ENCODE measurements around the gene RIMKLB. TPM values are rescaled to one million over a fixed set of nuclear protein-coding genes. Genes with fewer than 3 reads are reported as not detected.

Gene RIMKLB
- total and polyA plus RNA-seq, 10 of the 15 experiments (the other 5 are each of a cell fraction or from before 2014, with no cell fraction given), result 0.15 to 0.83 (median 0.46) TPM

- Histone ChIP-seq H3K27me3 (replicated peaks in 1 of 2; ENCODE audit: control insufficient read depth in 2 of 2, insufficient read depth in 2 of 2, low read length in 1 of 2) (no peaks in the 10 kb centered on the region), H3K4me2 (ENCODE audit: control insufficient read depth, insufficient read depth) (no peak overlapping the region), H3K4me3 (no peak overlapping the region), H4K20me1 (ENCODE audit: control insufficient read depth, insufficient read depth) (no peaks in the 10 kb centered on the region), H3K27ac (ENCODE audit: control insufficient read depth, insufficient read depth) (no peak overlapping the region), H3K36me3 (ENCODE audit: control insufficient read depth in 2 of 2, insufficient read depth in 2 of 2, low read length in 1 of 2) (no peaks in the 10 kb centered on the region), H2AFZ (ENCODE audit: control insufficient read depth, low read depth, low read length) (no peak overlapping the region), H3K4me1 (ENCODE audit: control insufficient read depth, insufficient read depth, low read length) (no peaks in the 10 kb centered on the region), H3K9ac (ENCODE audit: control insufficient read depth, insufficient read depth, low read length) (no peak overlapping the region), H3K79me2 (ENCODE audit: control insufficient read depth, insufficient read depth, low read length) (no peaks in the 10 kb centered on the region), H3K9me3 (replicated peaks; ENCODE audit: control insufficient read depth, insufficient read depth, low read length) (no peaks in the 10 kb centered on the region)
- in situ Hi-C loops (cut with MboI) (no loop called here), intact Hi-C loops (cut with micrococcal nuclease; ENCODE audit: unreplicated experiment) (no loop called here)
- ChIA-PET SMC1A (ENCODE audit: uncharacterized antibody, unreplicated experiment) (no interaction called here), RAD21 (ENCODE audit: unreplicated experiment) (no interaction called here), CTCF (no interaction called here), POLR2A (no interaction called here)
- FAIRE-seq (no peak), ATAC-seq (no peak), DNase-seq (ENCODE audit: low read depth, low spot score) (no peak)
- TF ChIP-seq NBN (IDR thresholded peaks at IDR 0.05), result no peak
- TF ChIP-seq WRNIP1 (IDR thresholded peaks at IDR 0.05; ENCODE audit: borderline replicate concordance, low read depth, low read length), result no peak
- TF ChIP-seq HSF1 (IDR thresholded peaks at IDR 0.05; ENCODE audit: low read depth, low read length), result no peak
- TF ChIP-seq ELK1 (IDR thresholded peaks at IDR 0.05; ENCODE audit: low read depth, low read length), result no peak
- TF ChIP-seq NR2C1 (IDR thresholded peaks at IDR 0.05), result no peak
- no peak for TF ChIP-seq ZNF24 (IDR thresholded peaks at IDR 0.05)
- TF ChIP-seq IKZF1 (conservative IDR thresholded peaks at IDR 0.05), result no peak
- no peak for TF ChIP-seq EP300 (IDR thresholded peaks at IDR 0.05; ENCODE audit: borderline replicate concordance in 1 of 2, control insufficient read depth in 1 of 2, low read depth in 2 of 2, low read length in 2 of 2)
- TF ChIP-seq CBX3 (IDR thresholded peaks at IDR 0.05; ENCODE audit: borderline replicate concordance, low read depth), result no peak
- no peak for TF ChIP-seq HDAC6 (IDR thresholded peaks at IDR 0.05; ENCODE audit: unreplicated experiment)
- no peak for TF ChIP-seq MYB (IDR thresholded peaks at IDR 0.05; ENCODE audit: borderline replicate concordance, low read depth, low read length)
- TF ChIP-seq BCLAF1 (IDR thresholded peaks at IDR 0.05), result no peak
- TF ChIP-seq HCFC1 (IDR thresholded peaks at IDR 0.05; ENCODE audit: low read length), result no peak
- no peak for TF ChIP-seq POLR2AphosphoS2 (IDR thresholded peaks at IDR 0.05; ENCODE audit: low read depth, low read length)
- no TSS peak for BruUV-seq (replicated peaks)
- 75% methylated on average over 2 of the region's 2 CpGs for WGBS (ENCODE audit: insufficient coverage, insufficient replicate concordance, low lambda C conversion rate, missing lambda C conversion rate)
These were observed 72.7 kb downstream of the RIMKLB start for GRCh38 chr12:8770499-8770898.
